ENCODE data around the gene SH2B3. TPM values are rescaled to one million over a fixed set of nuclear protein-coding genes. Genes with fewer than 3 reads are reported as not detected.

The SH2B3 gene
- total RNA-seq, 1 donor from 2014 or later: 93.7 TPM

- DNase-seq (ENCODE audit: low spot score): no peak
- Mint-ChIP-seq H3K27me3 (ENCODE audit: unreplicated experiment) (peaks cover 8% of the 10 kb centered on the region), H3K4me3 (ENCODE audit: unreplicated experiment) (no peak overlapping the region), H3K27ac (ENCODE audit: unreplicated experiment) (no peak overlapping the region), H3K9me3 (ENCODE audit: unreplicated experiment) (no peaks in the 10 kb centered on the region), H3K36me3 (ENCODE audit: low read depth, unreplicated experiment) (peaks cover 17% of the 10 kb centered on the region), H3K4me1 (ENCODE audit: unreplicated experiment) (peaks cover 3% of the 10 kb centered on the region)
- no peak for TF ChIP-seq CTCF (IDR thresholded peaks at IDR 0.05; ENCODE audit: unreplicated experiment)
These were observed 44.5 kb upstream of the SH2B3 start for GRCh38 chr12:111361073-111361716.

DNA sequence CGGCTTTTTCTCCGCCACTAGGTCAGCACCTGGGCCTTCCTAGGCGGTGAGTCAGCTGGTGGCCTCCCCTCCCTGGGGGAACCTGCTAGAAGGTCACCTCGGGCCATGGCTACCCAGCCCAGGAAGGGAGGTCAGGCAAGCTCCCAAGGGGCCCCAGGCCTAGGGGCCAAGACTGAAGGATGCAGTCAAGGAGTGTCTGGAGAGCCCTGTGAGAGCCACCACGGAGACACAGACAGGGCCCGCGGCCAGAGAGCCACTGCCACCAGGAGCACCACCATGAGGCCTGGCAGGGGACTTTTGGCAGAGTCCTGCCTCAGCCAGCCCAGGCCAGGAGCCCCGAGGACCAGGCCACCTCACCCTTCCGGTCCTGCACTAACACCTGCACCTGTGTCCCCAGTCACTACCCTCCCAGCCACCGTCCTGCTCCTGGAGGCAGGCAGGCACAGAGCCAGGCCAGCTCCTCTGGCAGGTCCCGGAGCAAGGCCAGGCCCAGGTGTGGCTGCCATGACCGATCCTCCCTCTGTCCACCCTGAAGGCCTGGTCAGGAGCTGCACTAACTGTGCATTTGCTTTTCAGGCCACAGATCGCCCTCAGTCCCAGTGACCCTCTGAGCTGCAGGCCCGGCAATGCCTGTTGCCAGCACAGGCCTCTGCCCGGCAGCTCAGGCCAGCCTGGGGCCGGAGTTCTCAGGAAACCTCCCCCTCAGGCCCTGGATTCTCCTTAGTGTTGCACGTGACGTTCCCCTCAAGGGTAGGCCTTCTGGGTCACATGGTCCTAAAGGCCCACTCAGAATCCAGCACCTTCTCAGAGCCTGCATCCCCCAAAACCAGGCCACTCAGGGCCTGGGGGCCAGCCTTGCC, 43.8 kb upstream of the SH2B3 start:
- Mint-ChIP-seq H3K27ac (ENCODE audit: unreplicated experiment) (no peak overlapping the region), H3K4me3 (ENCODE audit: unreplicated experiment) (no peak overlapping the region), H3K27me3 (ENCODE audit: unreplicated experiment) (peaks cover 9% of the 10 kb centered on the region), H3K36me3 (ENCODE audit: low read depth, unreplicated experiment) (peaks cover 22% of the 10 kb centered on the region), H3K4me1 (ENCODE audit: unreplicated experiment) (peaks cover 4% of the 10 kb centered on the region), H3K9me3 (ENCODE audit: unreplicated experiment) (no peaks in the 10 kb centered on the region)
- TF ChIP-seq CTCF (IDR thresholded peaks at IDR 0.05; ENCODE audit: unreplicated experiment): no peak
- no peak for DNase-seq (ENCODE audit: low spot score)

GRCh38 chr12:111362687-111363475, 42.8 kb upstream of the SH2B3 start:
- no peaks in the 10 kb centered on the region for H3K9me3 Mint-ChIP-seq (ENCODE audit: unreplicated experiment)
- H3K27me3 Mint-ChIP-seq (ENCODE audit: unreplicated experiment): peaks cover 8% of the 10 kb centered on the region
- TF ChIP-seq CTCF (IDR thresholded peaks at IDR 0.05; ENCODE audit: unreplicated experiment): no peak
- DNase-seq (ENCODE audit: low spot score): no peak
- H3K36me3 Mint-ChIP-seq (ENCODE audit: low read depth, unreplicated experiment): peaks cover 22% of the 10 kb centered on the region
- H3K27ac Mint-ChIP-seq (ENCODE audit: unreplicated experiment): no peak overlapping the region
- peaks cover 12% of the 10 kb centered on the region for H3K4me1 Mint-ChIP-seq (ENCODE audit: unreplicated experiment)
- H3K4me3 Mint-ChIP-seq (ENCODE audit: unreplicated experiment): no peak overlapping the region

GRCh38 chr12:111363578-111363977, 42.1 kb upstream of the SH2B3 start:
- H3K27me3 Mint-ChIP-seq (ENCODE audit: unreplicated experiment): peaks cover 8% of the 10 kb centered on the region
- no peak for TF ChIP-seq CTCF (IDR thresholded peaks at IDR 0.05; ENCODE audit: unreplicated experiment)
- H3K9me3 Mint-ChIP-seq (ENCODE audit: unreplicated experiment): no peaks in the 10 kb centered on the region
- H3K27ac Mint-ChIP-seq (ENCODE audit: unreplicated experiment): no peak overlapping the region
- no peak for DNase-seq (ENCODE audit: low spot score)
- peaks cover 15% of the 10 kb centered on the region for H3K4me1 Mint-ChIP-seq (ENCODE audit: unreplicated experiment)
- peaks cover 22% of the 10 kb centered on the region for H3K36me3 Mint-ChIP-seq (ENCODE audit: low read depth, unreplicated experiment)
- no peak overlapping the region for H3K4me3 Mint-ChIP-seq (ENCODE audit: unreplicated experiment)
